ENCODE data around the gene GPRIN2. TPM values are rescaled to one million over a fixed set of nuclear protein-coding genes. Genes with fewer than 3 reads are reported as not detected.

Gene GPRIN2
- total RNA-seq, 4 donors from 2014 or later: 1.2 to 1.6 TPM; not detected in 2

DNA sequence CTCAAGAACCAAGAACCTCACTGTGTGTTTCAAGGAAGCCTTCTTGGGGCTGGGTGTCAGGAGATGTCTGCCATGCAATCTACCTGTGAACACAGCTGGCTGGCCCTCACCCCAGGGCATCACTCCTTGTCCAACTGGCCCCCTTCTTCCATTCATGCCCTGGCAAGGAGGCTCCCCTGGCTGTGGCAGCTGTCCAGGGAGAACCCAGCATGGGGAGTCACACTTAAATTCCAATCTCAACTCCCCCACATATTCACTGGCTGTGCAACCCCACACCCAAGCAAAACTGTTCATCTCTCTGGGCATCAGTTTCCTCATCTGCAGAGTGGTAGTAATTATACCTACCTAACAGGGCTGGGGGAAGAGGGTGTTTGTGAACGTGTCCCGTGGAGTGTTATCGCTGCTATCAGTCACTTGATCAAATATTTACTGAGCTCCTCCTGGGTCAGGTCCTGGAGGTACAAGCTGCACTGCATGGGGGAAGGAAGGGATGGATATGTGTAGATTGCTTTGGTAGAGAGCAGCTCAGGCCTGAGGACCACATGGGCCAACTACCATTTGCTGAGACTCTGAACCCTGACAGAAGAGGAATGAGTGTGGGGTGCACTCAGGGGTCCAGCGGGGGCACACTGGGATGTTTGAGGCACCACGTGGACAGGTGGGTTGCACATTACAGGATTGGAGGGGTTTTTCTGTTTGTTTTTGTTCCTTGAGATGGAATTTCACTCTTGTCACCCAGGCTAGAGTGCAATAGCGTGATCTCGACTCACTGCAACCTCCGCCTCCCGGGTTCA, 2.1 kb upstream of the GPRIN2 start:
- no peak for ATAC-seq
- H3K27me3 ChIP-seq: peaks cover 74% of the 10 kb centered on the region

GRCh38 chr10:46558122-46558391, 1.6 kb upstream of the GPRIN2 start:
- Histone ChIP-seq H3K36me3 (no peaks in the 10 kb centered on the region), H3K9me3 (no peaks in the 10 kb centered on the region), H3K27ac (no peak overlapping the region), H3K4me3 (no peak overlapping the region), H3K27me3 (peaks cover 79% of the 10 kb centered on the region), H3K4me1 (peaks cover 0 to 15% (median 10%) of the 10 kb centered on the region in 3 donors)
- no peak for ATAC-seq
- TF ChIP-seq CTCF (IDR thresholded peaks at IDR 0.05): no peak
- TF ChIP-seq POLR2A (IDR thresholded peaks at IDR 0.05): no peak
- TF ChIP-seq POLR2AphosphoS5 (IDR thresholded peaks at IDR 0.05): no peak
- TF ChIP-seq EP300 (IDR thresholded peaks at IDR 0.05): no peak
- WGBS, 2 donors (ENCODE audit: low coverage in 1 of 2): 13 to 40% methylated on average over 1 of the region's 1 CpG

More for the DNA sequence above, 2.1 kb upstream of the GPRIN2 start:
- Histone ChIP-seq H3K36me3 (no peaks in the 10 kb centered on the region), H3K4me3 (no peak overlapping the region), H3K27ac (no peak overlapping the region), H3K4me1 (peaks cover 0 to 15% (median 10%) of the 10 kb centered on the region in 3 donors), H3K9me3 (no peaks in the 10 kb centered on the region)
- TF ChIP-seq POLR2A (IDR thresholded peaks at IDR 0.05) (no peak), CTCF (IDR thresholded peaks at IDR 0.05) (no peak), EP300 (IDR thresholded peaks at IDR 0.05) (no peak), POLR2AphosphoS5 (IDR thresholded peaks at IDR 0.05) (no peak)
- WGBS, 2 donors (ENCODE audit: low coverage in 1 of 2): 75 to 77% methylated on average over 9 of the region's 9 CpGs

GRCh38 chr10:46557319-46558121, 1.1 kb upstream of the GPRIN2 start:
- peaks cover 83% of the 10 kb centered on the region for H3K27me3 ChIP-seq
- H3K9me3 ChIP-seq: no peaks in the 10 kb centered on the region
- H3K36me3 ChIP-seq: no peaks in the 10 kb centered on the region
- no peak for TF ChIP-seq POLR2A (IDR thresholded peaks at IDR 0.05)
- no peak overlapping the region for H3K27ac ChIP-seq
- no peak for ATAC-seq
- H3K4me1 ChIP-seq: peaks cover 0 to 15% (median 10%) of the 10 kb centered on the region in 3 donors
- H3K4me3 ChIP-seq: peak overlapping the region in 1 of 2 donors; percentile 57
- WGBS, 2 donors (ENCODE audit: low coverage in 1 of 2): 85 to 93% methylated on average over 26 to 28 of the region's 33 CpGs

DNA sequence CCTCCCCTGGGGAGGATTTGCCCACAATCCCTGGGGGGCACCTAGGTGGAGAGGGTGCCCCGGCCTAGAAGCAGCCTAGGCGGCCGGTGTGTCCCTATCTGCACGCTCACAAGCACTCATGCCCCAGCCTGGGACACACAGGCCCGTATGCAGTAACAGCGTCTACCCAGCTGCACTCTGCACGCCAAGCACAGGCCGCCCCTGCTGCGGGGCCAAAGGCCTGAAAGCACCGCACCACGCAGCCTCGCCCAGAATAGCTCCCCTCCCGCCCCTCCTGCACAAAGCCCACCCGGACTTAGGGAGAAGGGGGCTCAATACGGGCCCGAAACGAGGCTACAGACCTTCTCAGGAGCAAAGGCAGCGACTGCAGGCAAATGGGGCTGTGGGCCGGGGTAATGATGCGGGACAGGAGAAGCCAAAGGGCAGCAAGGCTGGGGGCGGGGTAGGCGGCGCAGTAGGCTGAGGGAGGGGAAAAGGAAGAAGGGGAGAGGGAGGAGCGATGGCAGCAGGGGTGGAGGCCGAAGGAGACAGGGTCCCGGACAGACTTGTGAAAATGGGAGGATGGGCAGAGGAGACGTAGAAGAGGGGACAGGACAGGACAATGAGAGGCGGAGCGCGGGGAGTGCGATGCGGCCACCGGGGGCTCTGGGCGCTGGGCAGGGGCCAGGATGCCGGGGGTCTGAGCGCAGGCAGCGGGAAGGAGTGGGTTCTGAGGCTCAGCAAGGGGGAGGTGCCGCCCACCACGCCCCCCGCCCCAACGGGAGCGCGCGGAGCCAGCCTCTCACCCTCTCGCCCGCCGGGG, 544 bp downstream of the GPRIN2 start:
- peak overlapping the region; percentile 0 to 57 for H3K4me3 ChIP-seq
- H3K27ac ChIP-seq: no peak overlapping the region
- TF ChIP-seq POLR2AphosphoS5 (IDR thresholded peaks at IDR 0.05) (no peak), POLR2A (IDR thresholded peaks at IDR 0.05) (no peak), EP300 (IDR thresholded peaks at IDR 0.05) (no peak), CTCF (IDR thresholded peaks at IDR 0.05) (no peak)
- no peaks in the 10 kb centered on the region for H3K9me3 ChIP-seq
- no peak for ATAC-seq
- peaks cover 0 to 15% (median 10%) of the 10 kb centered on the region in 3 donors for H3K4me1 ChIP-seq
- no peaks in the 10 kb centered on the region for H3K36me3 ChIP-seq
- H3K27me3 ChIP-seq: peaks cover 90% of the 10 kb centered on the region
- 16 to 21% methylated on average over 16 to 34 of the region's 47 CpGs for WGBS, 2 donors (ENCODE audit: low coverage in 1 of 2)

DNA sequence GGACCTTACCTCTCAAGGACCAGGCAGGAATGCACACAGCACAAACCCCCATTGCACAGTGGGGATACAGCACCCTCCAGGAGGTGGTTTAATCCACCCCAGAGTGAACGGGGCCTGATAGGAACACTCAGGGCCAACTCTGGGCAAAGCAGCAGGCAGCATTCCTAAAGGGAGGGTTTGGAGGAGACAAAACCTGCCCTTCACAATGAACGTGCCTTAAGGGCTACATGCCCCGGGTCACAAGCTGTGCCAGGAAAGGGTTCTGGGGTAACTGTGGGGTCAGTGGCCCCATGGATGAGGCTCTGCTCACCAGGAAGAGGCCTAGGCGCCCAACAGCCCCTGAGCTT, 1.1 kb downstream of the GPRIN2 start:
- ATAC-seq: no peak
- Histone ChIP-seq H3K27ac (no peak overlapping the region), H3K9me3 (no peaks in the 10 kb centered on the region), H3K4me3 (no peak overlapping the region), H3K27me3 (peaks cover 85% of the 10 kb centered on the region), H3K4me1 (peaks cover 0 to 15% (median 10%) of the 10 kb centered on the region in 3 donors), H3K36me3 (no peaks in the 10 kb centered on the region)
- no peak for TF ChIP-seq POLR2A (IDR thresholded peaks at IDR 0.05)
- TF ChIP-seq EP300 (IDR thresholded peaks at IDR 0.05): no peak
- TF ChIP-seq CTCF (IDR thresholded peaks at IDR 0.05): no peak
- TF ChIP-seq POLR2AphosphoS5 (IDR thresholded peaks at IDR 0.05): no peak
- WGBS, 2 donors (ENCODE audit: low coverage in 1 of 2): 65 to 88% methylated on average over 3 to 4 of the region's 4 CpGs

Measured in gastroesophageal sphincter (tissue), 4 donors.